Neural progenitor cell (in vitro differentiated cells): ENCODE measurements around the gene GALNT17. TPM values are rescaled to one million over a fixed set of nuclear protein-coding genes. Genes with fewer than 3 reads are reported as not detected.

Experiments used
- DNase-seq: peaks from one replicate; pipeline ENCODE4 v3.0.0-alpha.2; 2016; ENCODE audit warnings: low spot score
- H2AFZ ChIP-seq: fragments of 200-600 bp; sonication (generic); replicated peaks from 2 replicates; pipeline ENCODE4 v1.6.1; 2016; ENCODE audit warnings: antibody characterized with exemption
- H3F3A ChIP-seq: fragments of 200-600 bp; sonication (generic); 2 replicates; pipeline ENCODE4 v1.6.1; 2016; ENCODE audit warnings: antibody characterized with exemption, low read depth
- H3K27ac ChIP-seq: fragments of 200-600 bp; sonication (generic); 2 replicates; pipeline ENCODE4 v1.5.1; 2016; ENCODE audit warnings: mild to moderate bottlenecking
- H3K27me3 ChIP-seq: fragments of 200-600 bp; sonication (generic); 2 replicates; pipeline ENCODE4 v1.6.1; 2016; ENCODE audit warnings: mild to moderate bottlenecking, moderate library complexity
- H3K36me3 ChIP-seq: fragments of 200-600 bp; sonication (generic); 2 replicates; pipeline ENCODE4 v1.5.1; 2016
- H3K4me1 ChIP-seq: fragments of 200-600 bp; sonication (generic); 2 replicates; pipeline ENCODE4 v1.6.1; 2016; ENCODE audit warnings: mixed run types
- H3K4me2 ChIP-seq: fragments of 200-600 bp; sonication (generic); 2 replicates; pipeline ENCODE4 v1.6.1; 2016
- H3K4me3 ChIP-seq: fragments of 200-600 bp; sonication (generic); 2 replicates; pipeline ENCODE4 v1.5.1; 2016
- H3K79me2 ChIP-seq: fragments of 200-600 bp; sonication (generic); 2 replicates; pipeline ENCODE4 v1.6.1; 2016; ENCODE audit warnings: low read depth
- H3K9ac ChIP-seq: fragments of 200-600 bp; sonication (generic); 2 replicates; pipeline ENCODE4 v1.6.1; 2016
- H3K9me3 ChIP-seq: fragments of 200-600 bp; sonication (generic); 2 replicates; pipeline ENCODE4 v1.5.1; 2016; ENCODE audit warnings: low read depth
- H4K20me1 ChIP-seq: fragments of 200-600 bp; sonication (generic); 2 replicates; pipeline ENCODE4 v1.6.1; 2016; ENCODE audit warnings: low read depth
- H3K27ac Mint-ChIP-seq: 3 replicates; pipeline ENCODE4 v1.8.0; 2021; ENCODE audit warnings: mixed read lengths
- H3K27me3 Mint-ChIP-seq: 2 replicates; pipeline ENCODE4 v1.8.0; 2022; ENCODE audit warnings: low read depth, mild to moderate bottlenecking, inconsistent platforms, moderate library complexity, mixed read lengths; ENCODE audit not compliant: insufficient read depth
- H3K36me3 Mint-ChIP-seq: 3 replicates; pipeline ENCODE4 v1.8.0; 2021; ENCODE audit warnings: mixed read lengths
- H3K4me1 Mint-ChIP-seq: 3 replicates; pipeline ENCODE4 v1.8.0; 2021; ENCODE audit warnings: mixed read lengths
- H3K4me3 Mint-ChIP-seq: 3 replicates; pipeline ENCODE4 v1.8.0; 2021; ENCODE audit warnings: mild to moderate bottlenecking, moderate library complexity, mixed read lengths
- H3K9me3 Mint-ChIP-seq: 3 replicates; pipeline ENCODE4 v1.8.0; 2020; ENCODE audit warnings: mixed read lengths
- CTCF ChIP-seq: fragments of 200-600 bp; sonication (generic); IDR thresholded peaks from 2 replicates; pipeline ENCODE4 v1.5.1; 2017; ENCODE audit warnings: antibody characterized with exemption, mild to moderate bottlenecking
- EZH2 ChIP-seq: fragments of 200-600 bp; sonication (generic); IDR thresholded peaks from 2 replicates; pipeline ENCODE4 v1.6.1; 2017; ENCODE audit warnings: antibody characterized with exemption, mild to moderate bottlenecking, moderate library complexity
- EZH2phosphoT487 ChIP-seq: fragments of 200-600 bp; sonication (generic); IDR thresholded peaks from 2 replicates; pipeline ENCODE4 v1.6.1; 2017; ENCODE audit warnings: antibody characterized with exemption
- total RNA-seq: library from RNA; depleted of rRNA; stranded (reverse); fragments of >200 nt; gene quantifications from 2 replicates; pipeline ENCODE4 v1.2.3, GENCODE V29; 2015; ENCODE audit warnings: low replicate concordance

GALNT17 gene
- total RNA-seq, 1 donor from 2014 or later: 17.1 TPM

- TF ChIP-seq CTCF (no peak), EZH2phosphoT487 (no peak), EZH2 (no peak)
- no peak overlapping the region for H3K27ac ChIP-seq
- no peaks in the 10 kb centered on the region for H3K36me3 ChIP-seq
- H4K20me1 ChIP-seq: peaks cover 19% of the 10 kb centered on the region
- H3K27me3 ChIP-seq: peaks cover 23% of the 10 kb centered on the region
- H3K36me3 Mint-ChIP-seq: peaks cover 4% of the 10 kb centered on the region
- H3F3A ChIP-seq: peaks cover 24% of the 10 kb centered on the region
- H3K27ac Mint-ChIP-seq: peak overlapping the region; percentile 54
- H3K79me2 ChIP-seq: no peaks in the 10 kb centered on the region
- no peak overlapping the region for H3K4me3 Mint-ChIP-seq
- no peak overlapping the region for H3K4me2 ChIP-seq
- peaks cover 3% of the 10 kb centered on the region for H3K9me3 Mint-ChIP-seq
- H2AFZ ChIP-seq: no peak overlapping the region
- H3K4me3 ChIP-seq: no peak overlapping the region
- H3K9ac ChIP-seq: no peak overlapping the region
- peaks cover 12% of the 10 kb centered on the region for H3K4me1 ChIP-seq
- peaks cover 11% of the 10 kb centered on the region for H3K27me3 Mint-ChIP-seq
- no peaks in the 10 kb centered on the region for H3K9me3 ChIP-seq
- no peak for DNase-seq
- H3K4me1 Mint-ChIP-seq: peaks cover 22% of the 10 kb centered on the region
Observed at GRCh38 chr7:71679480-71679879, 547.5 kb downstream of the GALNT17 start.

GRCh38 chr7:71682181-71682580 lies 550.2 kb downstream of the GALNT17 start:
- peaks cover 24% of the 10 kb centered on the region for H3F3A ChIP-seq
- no peak for DNase-seq
- no peaks in the 10 kb centered on the region for H3K9me3 ChIP-seq
- H3K4me3 Mint-ChIP-seq: no peak overlapping the region
- peaks cover 22% of the 10 kb centered on the region for H3K4me1 Mint-ChIP-seq
- no peaks in the 10 kb centered on the region for H3K36me3 ChIP-seq
- H3K4me1 ChIP-seq: peaks cover 12% of the 10 kb centered on the region
- H3K79me2 ChIP-seq: no peaks in the 10 kb centered on the region
- no peak overlapping the region for H3K9ac ChIP-seq
- peaks cover 4% of the 10 kb centered on the region for H3K36me3 Mint-ChIP-seq
- H3K27me3 ChIP-seq: peaks cover 33% of the 10 kb centered on the region
- no peak overlapping the region for H3K4me3 ChIP-seq
- TF ChIP-seq CTCF: no peak
- TF ChIP-seq EZH2: no peak
- TF ChIP-seq EZH2phosphoT487: no peak
- H3K9me3 Mint-ChIP-seq: peaks cover 3% of the 10 kb centered on the region
- no peak overlapping the region for H3K27ac ChIP-seq
- peaks cover 19% of the 10 kb centered on the region for H4K20me1 ChIP-seq
- H3K27me3 Mint-ChIP-seq: peaks cover 10% of the 10 kb centered on the region
- peak overlapping the region; percentile 78 for H3K27ac Mint-ChIP-seq
- no peak overlapping the region for H3K4me2 ChIP-seq
- H2AFZ ChIP-seq: no peak overlapping the region

GRCh38 chr7:71682841-71683781 lies 551.2 kb downstream of the GALNT17 start:
- peaks cover 33% of the 10 kb centered on the region for H3K27me3 ChIP-seq
- peaks cover 22% of the 10 kb centered on the region for H3K4me1 Mint-ChIP-seq
- peaks cover 12% of the 10 kb centered on the region for H3K4me1 ChIP-seq
- peak overlapping the region; percentile 91 for H3K27ac Mint-ChIP-seq
- no peak overlapping the region for H3K4me3 ChIP-seq
- peaks cover 10% of the 10 kb centered on the region for H3K27me3 Mint-ChIP-seq
- peaks cover 24% of the 10 kb centered on the region for H3F3A ChIP-seq
- H3K36me3 ChIP-seq: no peaks in the 10 kb centered on the region
- DNase-seq: peak; percentile 90
- peak overlapping the region; percentile 65 for H3K4me2 ChIP-seq
- peaks cover 19% of the 10 kb centered on the region for H4K20me1 ChIP-seq
- H3K9me3 Mint-ChIP-seq: peaks cover 3% of the 10 kb centered on the region
- H3K27ac ChIP-seq: peak overlapping the region; percentile 67
- peaks cover 4% of the 10 kb centered on the region for H3K36me3 Mint-ChIP-seq
- H2AFZ ChIP-seq: no peak overlapping the region
- H3K9me3 ChIP-seq: no peaks in the 10 kb centered on the region
- H3K9ac ChIP-seq: no peak overlapping the region
- no peak overlapping the region for H3K4me3 Mint-ChIP-seq
- TF ChIP-seq CTCF: no peak
- no peak for TF ChIP-seq EZH2
- peak; percentile 90 for TF ChIP-seq EZH2phosphoT487
- no peaks in the 10 kb centered on the region for H3K79me2 ChIP-seq
